Bronchial epithelial cell (primary cell): ENCODE measurements around the gene MLST8. TPM values are rescaled to one million over a fixed set of nuclear protein-coding genes. Genes with fewer than 3 reads are reported as not detected.

ENCODE experiments used
- DNase-seq: peaks from one replicate; pipeline ENCODE4 v3.0.0-alpha.2; 2010; ENCODE audit warnings: low read depth
- FAIRE-seq: peaks from 2 replicates; lab custom pipeline; 2011; peaks lifted over from hg19 to GRCh38; lab: Jason Lieb, UNC
- H3K27me3 ChIP-seq: 2 replicates; pipeline ENCODE4 v1.5.1; 2011; ENCODE audit warnings: low read length; ENCODE audit not compliant: control insufficient read depth, insufficient read depth
- H3K36me3 ChIP-seq: 2 replicates; pipeline ENCODE4 v1.5.1; 2011; ENCODE audit warnings: low read length; ENCODE audit not compliant: control insufficient read depth, insufficient read depth
- H3K4me3 ChIP-seq: 2 replicates; pipeline ENCODE4 v1.5.1; 2011; ENCODE audit warnings: mild to moderate bottlenecking, low read depth, low read length, control low read depth
- CTCF ChIP-seq: IDR thresholded peaks from 2 replicates; pipeline ENCODE4 v1.5.1; 2011; ENCODE audit warnings: mild to moderate bottlenecking, moderate library complexity, low read length, control low read depth, inconsistent platforms; ENCODE audit not compliant: insufficient read depth, severe bottlenecking
- total RNA-seq: library from RNA; depleted of rRNA; stranded (reverse); fragments of >200 nt; gene quantifications from 2 replicates; pipeline ENCODE4 v1.2.1, GENCODE V29; 2014

Gene MLST8
- total RNA-seq, 1 donor from 2014 or later, result 11.6 TPM

GRCh38 chr16:2246301-2246885 lies 41.1 kb downstream of the MLST8 start:
- Histone ChIP-seq H3K27me3 (no peaks in the 10 kb centered on the region), H3K4me3 (no peak overlapping the region), H3K36me3 (peaks cover 26% of the 10 kb centered on the region)
- DNase-seq (no peak), FAIRE-seq (peak; percentile 23)
- no peak for TF ChIP-seq CTCF

DNA sequence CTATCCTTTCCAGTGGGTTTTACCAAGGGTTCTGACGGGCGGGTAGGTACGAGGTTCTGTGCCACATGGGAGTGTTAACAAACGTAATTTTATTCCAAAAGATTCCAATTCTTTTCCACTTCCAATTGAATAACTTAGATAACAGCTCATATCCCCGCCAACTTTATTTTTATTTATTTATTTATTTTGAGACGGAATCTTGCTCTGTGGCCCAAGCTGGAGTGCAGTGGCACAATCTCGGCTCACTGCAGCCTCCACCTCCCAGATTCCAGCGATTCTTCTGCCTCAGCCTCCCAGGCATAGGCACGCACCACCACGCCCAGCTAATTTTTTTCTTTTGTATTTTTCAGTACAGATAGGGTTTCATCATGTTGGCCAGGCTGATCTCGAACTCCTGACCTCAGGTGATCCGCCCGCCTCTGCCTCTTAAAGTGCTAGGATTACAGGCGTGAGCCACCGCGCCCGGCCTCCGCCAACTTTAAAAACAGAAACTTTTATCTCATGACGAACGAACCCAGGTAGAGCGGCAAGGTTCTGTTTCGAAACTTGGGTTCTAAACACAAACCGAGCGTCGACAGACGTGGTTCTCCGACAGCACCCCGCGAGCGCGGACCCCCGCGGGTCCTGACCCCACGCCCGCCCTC lies 45.5 kb downstream of the MLST8 start:
- Histone ChIP-seq H3K4me3 (peak overlapping the region; percentile 54), H3K36me3 (peaks cover 24% of the 10 kb centered on the region), H3K27me3 (no peaks in the 10 kb centered on the region)
- no peak for FAIRE-seq
- TF ChIP-seq CTCF, result no peak
- DNase-seq, result peak; percentile 29

GRCh38 chr16:2251296-2252111 lies 46.2 kb downstream of the MLST8 start, which contains the start of gene ECI1:
Gene ECI1, minus strand, starts transcription at chr16:2251587. Its CDS starts 21 bp downstream, at chr16:2251566.
- peak; percentile 75 for TF ChIP-seq CTCF
- Histone ChIP-seq H3K4me3 (peak within 1 kb of the TSS; percentile 54), H3K27me3 (no peaks in the 10 kb centered on the region), H3K36me3 (peaks cover 25% of the 10 kb centered on the region)
- DNase-seq (peak; percentile 76), FAIRE-seq (no peak)

DNA sequence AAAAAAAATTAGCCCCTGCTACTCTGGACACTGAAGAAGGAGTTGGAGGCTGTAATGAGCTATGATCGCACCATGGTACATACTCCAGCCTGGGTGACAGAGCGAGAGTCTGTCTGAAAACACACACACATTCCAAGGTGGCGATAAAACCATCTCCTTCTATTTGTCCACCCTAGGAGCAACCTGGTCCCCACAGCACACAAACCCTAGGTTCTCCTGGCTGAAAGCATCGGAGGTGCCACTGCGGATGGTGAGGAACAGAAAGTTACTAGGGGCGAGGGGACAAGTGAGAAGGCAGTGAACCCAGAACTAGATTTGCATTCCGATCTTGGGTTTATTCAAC lies 47.5 kb downstream of the MLST8 start:
- H3K4me3 ChIP-seq, result no peak overlapping the region
- TF ChIP-seq CTCF, result no peak
- FAIRE-seq, result no peak
- H3K36me3 ChIP-seq, result peaks cover 30% of the 10 kb centered on the region
- no peaks in the 10 kb centered on the region for H3K27me3 ChIP-seq
- no peak for DNase-seq

GRCh38 chr16:2253293-2253692 lies 48.0 kb downstream of the MLST8 start:
- no peak for TF ChIP-seq CTCF
- no peak overlapping the region for H3K4me3 ChIP-seq
- FAIRE-seq (no peak), DNase-seq (no peak)
- peaks cover 32% of the 10 kb centered on the region for H3K36me3 ChIP-seq
- H3K27me3 ChIP-seq, result no peaks in the 10 kb centered on the region
